ENCODE results near the gene KIF26B. TPM values are rescaled to one million over a fixed set of nuclear protein-coding genes. Genes with fewer than 3 reads are reported as not detected.

KIF26B gene
- total RNA-seq, 4 donors from 2014 or later = 0.90 to 2.0 (median 1.5) TPM

DNA sequence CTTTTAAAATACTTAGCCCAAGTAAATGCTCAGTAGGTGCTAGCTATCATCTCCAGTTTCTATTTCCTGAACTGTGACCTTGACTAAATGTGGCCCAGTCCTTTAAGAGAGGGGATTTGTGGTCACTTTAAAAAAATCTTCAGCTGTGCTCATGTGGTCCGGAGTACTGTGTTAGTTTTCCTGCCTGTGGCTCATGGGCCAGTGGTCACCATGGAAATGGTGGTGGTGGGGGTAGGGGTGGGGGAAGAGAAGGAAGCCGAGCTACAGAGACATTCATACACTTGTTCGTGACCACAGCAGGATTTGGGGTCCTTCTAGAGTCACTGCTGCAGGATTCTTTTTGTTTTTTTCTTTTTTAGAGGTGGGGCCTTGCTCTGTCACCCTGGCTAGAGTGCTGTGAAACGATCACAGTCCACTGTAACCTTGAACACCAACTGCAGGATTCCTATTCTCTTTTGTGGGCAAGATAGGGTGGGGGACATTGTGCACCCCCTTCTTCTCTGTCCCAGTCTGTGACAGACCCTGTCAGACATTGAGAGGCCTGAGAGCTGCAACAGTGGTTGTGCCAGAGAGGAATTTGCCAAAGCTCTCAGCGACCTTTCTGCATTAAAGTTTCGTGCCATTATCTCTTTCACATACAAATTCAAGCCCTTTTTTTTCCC is 25.8 kb downstream of the KIF26B start:
- no peak overlapping the region for H3K4me3 ChIP-seq
- no peaks in the 10 kb centered on the region for H3K27me3 ChIP-seq
- DNase-seq (ENCODE audit: low spot score in 2 of 2) = no peak
- no peak overlapping the region for H3K27ac ChIP-seq
- no peaks in the 10 kb centered on the region for H3K4me1 ChIP-seq
- no peaks in the 10 kb centered on the region for H3K9me3 ChIP-seq
- no peaks in the 10 kb centered on the region for H3K36me3 ChIP-seq
- WGBS, 2 donors = 22 to 32% methylated on average over 6 of the region's 6 CpGs
- TF ChIP-seq POLR2A (IDR thresholded peaks at IDR 0.05) (no peak), EP300 (IDR thresholded peaks at IDR 0.05) (no peak)
- TF ChIP-seq, protein P1, sequence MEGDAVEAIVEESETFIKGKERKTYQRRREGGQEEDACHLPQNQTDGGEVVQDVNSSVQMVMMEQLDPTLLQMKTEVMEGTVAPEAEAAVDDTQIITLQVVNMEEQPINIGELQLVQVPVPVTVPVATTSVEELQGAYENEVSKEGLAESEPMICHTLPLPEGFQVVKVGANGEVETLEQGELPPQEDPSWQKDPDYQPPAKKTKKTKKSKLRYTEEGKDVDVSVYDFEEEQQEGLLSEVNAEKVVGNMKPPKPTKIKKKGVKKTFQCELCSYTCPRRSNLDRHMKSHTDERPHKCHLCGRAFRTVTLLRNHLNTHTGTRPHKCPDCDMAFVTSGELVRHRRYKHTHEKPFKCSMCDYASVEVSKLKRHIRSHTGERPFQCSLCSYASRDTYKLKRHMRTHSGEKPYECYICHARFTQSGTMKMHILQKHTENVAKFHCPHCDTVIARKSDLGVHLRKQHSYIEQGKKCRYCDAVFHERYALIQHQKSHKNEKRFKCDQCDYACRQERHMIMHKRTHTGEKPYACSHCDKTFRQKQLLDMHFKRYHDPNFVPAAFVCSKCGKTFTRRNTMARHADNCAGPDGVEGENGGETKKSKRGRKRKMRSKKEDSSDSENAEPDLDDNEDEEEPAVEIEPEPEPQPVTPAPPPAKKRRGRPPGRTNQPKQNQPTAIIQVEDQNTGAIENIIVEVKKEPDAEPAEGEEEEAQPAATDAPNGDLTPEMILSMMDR (IDR thresholded peaks at IDR 0.05) = no peak

DNA sequence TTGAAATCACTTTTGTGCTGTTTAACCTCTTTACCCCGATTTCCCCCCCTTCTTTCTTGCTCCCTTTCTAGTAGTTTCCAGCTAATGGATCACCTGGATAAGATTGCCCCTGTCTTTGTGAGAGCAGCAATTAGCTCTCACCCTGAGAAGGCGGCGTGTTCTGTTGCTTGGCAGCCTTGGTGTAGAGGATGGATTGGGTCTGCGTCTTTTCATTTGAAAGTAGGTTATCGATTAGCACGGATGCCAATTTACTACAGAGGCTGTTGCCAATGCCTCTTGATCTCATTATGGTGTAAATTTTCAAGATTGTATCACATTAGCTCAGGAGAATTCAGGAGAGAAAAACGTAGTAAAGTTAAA is 26.4 kb downstream of the KIF26B start:
- TF ChIP-seq EP300 (IDR thresholded peaks at IDR 0.05) (no peak), POLR2A (IDR thresholded peaks at IDR 0.05) (no peak)
- TF ChIP-seq, protein P1 (IDR thresholded peaks at IDR 0.05) = no peak
- WGBS, 2 donors = 58 to 75% methylated on average over 7 of the region's 7 CpGs
- H3K9me3 ChIP-seq = no peaks in the 10 kb centered on the region

DNA sequence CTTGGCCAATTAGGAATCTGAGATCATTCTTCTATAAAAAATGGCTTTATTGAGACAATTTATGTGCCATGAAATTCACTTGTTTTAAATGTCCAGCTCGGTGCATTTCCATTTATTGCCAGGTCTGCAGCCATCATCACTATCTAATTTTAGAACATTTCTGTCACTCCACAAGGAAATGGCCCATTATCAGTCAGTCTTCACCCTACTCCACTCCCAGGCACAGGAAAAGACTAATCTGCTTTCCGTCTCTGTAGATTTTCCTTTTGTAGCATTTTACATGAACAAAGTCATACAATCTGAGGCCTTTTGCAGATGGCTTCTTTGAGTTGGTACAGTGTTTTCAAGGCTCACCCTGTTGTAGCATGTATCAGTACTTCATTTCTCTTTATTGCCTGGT is 27.2 kb downstream of the KIF26B start:
- H3K27me3 ChIP-seq = no peaks in the 10 kb centered on the region
- no peak overlapping the region for H3K27ac ChIP-seq
- TF ChIP-seq EP300 (IDR thresholded peaks at IDR 0.05) (no peak), POLR2A (IDR thresholded peaks at IDR 0.05) (no peak)
- TF ChIP-seq, protein P1 (IDR thresholded peaks at IDR 0.05) = no peak
- DNase-seq (ENCODE audit: low spot score in 2 of 2) = no peak
- no peaks in the 10 kb centered on the region for H3K36me3 ChIP-seq
- H3K4me1 ChIP-seq = no peaks in the 10 kb centered on the region
- WGBS, 2 donors = 83 to 90% methylated on average over 2 of the region's 2 CpGs
- H3K9me3 ChIP-seq = no peaks in the 10 kb centered on the region
- no peak overlapping the region for H3K4me3 ChIP-seq

More for the DNA sequence above, 26.4 kb downstream of the KIF26B start:
- Histone ChIP-seq H3K27me3 (no peaks in the 10 kb centered on the region), H3K4me3 (no peak overlapping the region), H3K27ac (no peak overlapping the region), H3K36me3 (no peaks in the 10 kb centered on the region), H3K4me1 (no peaks in the 10 kb centered on the region)
- no peak for DNase-seq (ENCODE audit: low spot score in 2 of 2)

DNA sequence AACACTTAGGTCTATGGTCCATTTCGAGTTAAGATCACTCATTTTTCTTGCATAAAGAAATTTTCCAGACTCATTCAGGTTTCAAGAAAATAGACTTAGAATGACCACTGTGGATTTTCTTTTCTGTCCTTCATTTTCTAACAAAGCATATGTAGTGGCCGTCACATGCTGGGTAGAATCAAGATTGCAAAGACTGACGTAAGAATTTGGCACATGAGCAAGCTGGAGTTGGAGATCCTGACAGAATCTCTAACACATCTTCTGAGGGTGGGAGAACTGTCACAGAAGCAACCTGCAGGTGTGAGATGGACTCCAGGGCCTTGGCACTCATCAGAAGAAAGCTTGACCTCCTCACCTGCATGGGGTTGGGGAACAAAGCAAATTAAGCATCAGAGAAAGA is 28.6 kb downstream of the KIF26B start:
- Histone ChIP-seq H3K9me3 (no peaks in the 10 kb centered on the region), H3K4me3 (no peak overlapping the region), H3K4me1 (no peaks in the 10 kb centered on the region), H3K36me3 (no peaks in the 10 kb centered on the region), H3K27ac (no peak overlapping the region), H3K27me3 (no peaks in the 10 kb centered on the region)
- TF ChIP-seq EP300 (IDR thresholded peaks at IDR 0.05) (no peak), POLR2A (IDR thresholded peaks at IDR 0.05) (no peak)
- TF ChIP-seq, protein P1 (IDR thresholded peaks at IDR 0.05) = no peak
- 73 to 75% methylated on average over 3 of the region's 3 CpGs for WGBS, 2 donors
- no peak for DNase-seq (ENCODE audit: low spot score in 2 of 2)

DNA sequence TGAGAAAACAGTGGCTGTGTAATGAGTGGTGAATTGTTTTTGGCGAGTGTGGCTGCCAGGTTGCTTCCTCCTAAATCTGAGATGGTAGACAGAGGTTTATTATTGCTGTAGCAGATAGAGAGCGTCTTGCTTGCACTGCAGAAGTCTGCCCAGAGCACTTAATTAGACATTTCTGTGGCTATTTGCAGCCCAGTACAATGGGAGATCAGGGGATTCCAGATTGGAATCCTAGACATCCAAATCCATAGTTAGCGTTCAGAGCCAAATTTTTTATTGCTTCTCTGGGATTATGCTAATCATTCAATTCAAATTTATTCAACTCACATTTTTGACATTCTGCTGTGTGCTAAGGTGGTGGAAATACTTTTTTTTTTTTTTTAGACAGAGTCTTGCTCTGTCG is 30.0 kb downstream of the KIF26B start:
- WGBS, 2 donors = 40 to 52% methylated on average over 4 of the region's 4 CpGs
- no peak for DNase-seq (ENCODE audit: low spot score in 2 of 2)
- H3K27me3 ChIP-seq = no peaks in the 10 kb centered on the region
- H3K4me3 ChIP-seq = no peak overlapping the region
- H3K4me1 ChIP-seq = no peaks in the 10 kb centered on the region
- TF ChIP-seq, protein P1 (IDR thresholded peaks at IDR 0.05) = no peak
- TF ChIP-seq EP300 (IDR thresholded peaks at IDR 0.05) = no peak
- no peak for TF ChIP-seq POLR2A (IDR thresholded peaks at IDR 0.05)
- no peak overlapping the region for H3K27ac ChIP-seq
- H3K9me3 ChIP-seq = no peaks in the 10 kb centered on the region
- no peaks in the 10 kb centered on the region for H3K36me3 ChIP-seq

Data from tibial nerve (tissue), 4 donors.